Measurements from ENCODE around the gene SDHAF3. TPM values are rescaled to one million over a fixed set of nuclear protein-coding genes. Genes with fewer than 3 reads are reported as not detected.
"Not testable (repeated sequence)": the region's sequence is repeated elsewhere in the genome, so short reads cannot be mapped to it uniquely, and the experiment has no call there.

SDHAF3 gene
- total RNA-seq, 1 experiment from 2014 or later: 16.1 TPM

GRCh38 chr7:97155897-97156418 is 38.5 kb downstream of the SDHAF3 start:
- POLR2A ChIA-PET: no interaction called here
- in situ Hi-C loops (cut with HindIII; ENCODE audit: low pct_unique_long_range_greater_than_20kb, low sequenced_read_pairs): no loop called here

GRCh38 chr7:97159984-97160383 is 42.5 kb downstream of the SDHAF3 start:
- intact Hi-C loops (cut with micrococcal nuclease; ENCODE audit: unreplicated experiment); BruUV-seq (replicated peaks); H3K36me3 ChIP-seq (ENCODE audit: control insufficient read depth, insufficient read depth, low read length); ATAC-seq; CTCF ChIA-PET; H3K9me3 ChIP-seq (ENCODE audit: control insufficient read depth, insufficient read depth, low read depth, low read length); POLR2A ChIA-PET; H3K27me3 ChIP-seq (ENCODE audit: control insufficient read depth, insufficient read depth, low read length); in situ Hi-C loops (cut with HindIII; ENCODE audit: low pct_unique_long_range_greater_than_20kb, low sequenced_read_pairs); H3K4me1 ChIP-seq (ENCODE audit: control insufficient read depth, insufficient read depth, low read length); H3K4me3 ChIP-seq (ENCODE audit: low read depth in 2 of 2, low read length in 2 of 2); H3K27ac ChIP-seq (ENCODE audit: low read length); DNase-seq (ENCODE audit: low read depth, low spot score): not testable (repeated sequence)

More at GRCh38 chr7:97155897-97156418, 38.5 kb downstream of the SDHAF3 start:
- no peak overlapping the region for H3K4me3 ChIP-seq (ENCODE audit: low read depth in 2 of 2, low read length in 2 of 2)
- no peak for DNase-seq (ENCODE audit: low read depth, low spot score)
- H3K27ac ChIP-seq (ENCODE audit: low read length): no peak overlapping the region
- intact Hi-C loops (cut with micrococcal nuclease; ENCODE audit: unreplicated experiment): no loop called here
- TF ChIP-seq CTCF (IDR thresholded peaks at IDR 0.05) (no peak), TCF7L2 (IDR thresholded peaks at IDR 0.05; ENCODE audit: low read depth, low read length) (no peak), SIN3A (IDR thresholded peaks at IDR 0.05; ENCODE audit: borderline replicate concordance, insufficient read depth, low read depth, low read length) (no peak), POLR2AphosphoS5 (IDR thresholded peaks at IDR 0.05; ENCODE audit: low read depth, low read length) (no peak)
- no peaks in the 10 kb centered on the region for H3K27me3 ChIP-seq (ENCODE audit: control insufficient read depth, insufficient read depth, low read length)
- no peaks in the 10 kb centered on the region for H3K36me3 ChIP-seq (ENCODE audit: control insufficient read depth, insufficient read depth, low read length)
- ATAC-seq: no peak
- no peaks in the 10 kb centered on the region for H3K4me1 ChIP-seq (ENCODE audit: control insufficient read depth, insufficient read depth, low read length)
- CTCF ChIA-PET: no interaction called here
- BruUV-seq (replicated peaks): no TSS peak
- H3K9me3 ChIP-seq (ENCODE audit: control insufficient read depth, insufficient read depth, low read depth, low read length): no peaks in the 10 kb centered on the region

GRCh38 chr7:97161609-97162008 is 44.1 kb downstream of the SDHAF3 start:
- H3K27ac ChIP-seq (ENCODE audit: low read length); CTCF ChIA-PET; ATAC-seq; H3K36me3 ChIP-seq (ENCODE audit: control insufficient read depth, insufficient read depth, low read length); BruUV-seq (replicated peaks); H3K9me3 ChIP-seq (ENCODE audit: control insufficient read depth, insufficient read depth, low read depth, low read length); POLR2A ChIA-PET; intact Hi-C loops (cut with micrococcal nuclease; ENCODE audit: unreplicated experiment); DNase-seq (ENCODE audit: low read depth, low spot score); H3K4me3 ChIP-seq (ENCODE audit: low read depth in 2 of 2, low read length in 2 of 2); H3K4me1 ChIP-seq (ENCODE audit: control insufficient read depth, insufficient read depth, low read length); in situ Hi-C loops (cut with HindIII; ENCODE audit: low pct_unique_long_range_greater_than_20kb, low sequenced_read_pairs); H3K27me3 ChIP-seq (ENCODE audit: control insufficient read depth, insufficient read depth, low read length): not testable (repeated sequence)

GRCh38 chr7:97166308-97166707 is 48.8 kb downstream of the SDHAF3 start:
- intact Hi-C loops (cut with micrococcal nuclease; ENCODE audit: unreplicated experiment) (no loop called here), in situ Hi-C loops (cut with HindIII; ENCODE audit: low pct_unique_long_range_greater_than_20kb, low sequenced_read_pairs) (no loop called here)
- TF ChIP-seq POLR2AphosphoS5 (IDR thresholded peaks at IDR 0.05; ENCODE audit: low read depth, low read length) (no peak), SIN3A (IDR thresholded peaks at IDR 0.05; ENCODE audit: borderline replicate concordance, insufficient read depth, low read depth, low read length) (no peak), REST (IDR thresholded peaks at IDR 0.05; ENCODE audit: insufficient read depth in 1 of 2, low read depth in 2 of 2, low read length in 1 of 2) (no peak)
- DNase-seq (ENCODE audit: low read depth, low spot score): no peak
- BruUV-seq (replicated peaks): no TSS peak
- ChIA-PET CTCF (no interaction called here), POLR2A (no interaction called here)
- no peak for ATAC-seq
- H3K4me1 ChIP-seq (ENCODE audit: control insufficient read depth, insufficient read depth, low read length): no peaks in the 10 kb centered on the region
- no peak overlapping the region for H3K4me3 ChIP-seq (ENCODE audit: low read depth in 2 of 2, low read length in 2 of 2)
- H3K27ac ChIP-seq (ENCODE audit: low read length): no peak overlapping the region
- no peaks in the 10 kb centered on the region; the same call in 1 of the 2 replicates for H3K9me3 ChIP-seq (ENCODE audit: control insufficient read depth, insufficient read depth, low read depth, low read length)
- no peaks in the 10 kb centered on the region; the same call in 1 of the 2 replicates for H3K36me3 ChIP-seq (ENCODE audit: control insufficient read depth, insufficient read depth, low read length)
- H3K27me3 ChIP-seq (ENCODE audit: control insufficient read depth, insufficient read depth, low read length): no peaks in the 10 kb centered on the region
